CD8-positive, alpha-beta memory T cell (primary cell): ENCODE results near the gene TUBGCP3. TPM values are rescaled to one million over a fixed set of nuclear protein-coding genes. Genes with fewer than 3 reads are reported as not detected.
A peak's percentile ranks its signal among the peaks of the same experiment; 100 is the strongest.
"Not testable (repeated sequence)": the region's sequence is repeated elsewhere in the genome, so short reads cannot be mapped to it uniquely, and the experiment has no call there.

Experiments used
- CTCF ChIA-PET: fragments of 350-600 bp; sonication (Branson Sonifier 250); formaldehyde crosslinking; loops from one replicate; lab custom pipeline; 2021; ENCODE audit warnings: antibody characterized with exemption; lab: Charles Lee
- POLR2A ChIA-PET: fragments of 350-600 bp; sonication (Branson Sonifier 250); formaldehyde crosslinking; loops from one replicate; lab custom pipeline; 2021; ENCODE audit warnings: antibody characterized with exemption; lab: Charles Lee
- DNase-seq, 5 donors: peaks; one replicate each; pipeline versions ENCODE4 v3.0.0 to v3.0.0-alpha.2; 2020 to 2022; ENCODE audit warnings: mixed read lengths in 1 of 5
- H3K27ac ChIP-seq: one replicate; pipeline ENCODE4 v1.7.0; 2013; ENCODE audit warnings: low read depth, mild to moderate bottlenecking, low read length, moderate library complexity
- H3K27me3 ChIP-seq: 2 replicates; pipeline ENCODE4 v1.7.0; 2013; ENCODE audit warnings: low read length, mild to moderate bottlenecking; ENCODE audit not compliant: insufficient read depth, poor library complexity, severe bottlenecking
- H3K36me3 ChIP-seq: 2 replicates; pipeline ENCODE4 v1.7.0; 2013; ENCODE audit warnings: mild to moderate bottlenecking, low read length, moderate library complexity; ENCODE audit not compliant: insufficient read depth
- H3K4me1 ChIP-seq: 2 replicates; pipeline ENCODE4 v1.7.0; 2013; ENCODE audit warnings: mild to moderate bottlenecking, low read length, moderate library complexity; ENCODE audit not compliant: insufficient read depth
- H3K4me3 ChIP-seq: 2 replicates; pipeline ENCODE4 v1.7.0; 2013; ENCODE audit warnings: mild to moderate bottlenecking, low read length
- H3K9me3 ChIP-seq: 2 replicates; pipeline ENCODE4 v1.7.0; 2013; ENCODE audit warnings: mild to moderate bottlenecking, low read length
- H3K27ac Mint-ChIP-seq, 8 donors: one replicate each; pipeline ENCODE4 v1.8.0; 2020 to 2021; ENCODE audit warnings: mixed read lengths in 8 of 8, mild to moderate bottlenecking in 6 of 8, inconsistent platforms in 3 of 8, moderate library complexity in 3 of 8
- H3K27me3 Mint-ChIP-seq, 2 donors: one replicate each; pipeline ENCODE4 v1.8.0; 2020 to 2021; ENCODE audit warnings: mixed read lengths in 2 of 2, mild to moderate bottlenecking in 1 of 2, moderate library complexity in 1 of 2
- H3K36me3 Mint-ChIP-seq, 3 donors: one replicate each; pipeline ENCODE4 v1.8.0; 2020 to 2021; ENCODE audit warnings: mixed read lengths in 3 of 3, inconsistent platforms in 1 of 3, mild to moderate bottlenecking in 1 of 3
- H3K4me1 Mint-ChIP-seq, 3 donors: one replicate each; pipeline ENCODE4 v1.8.0; 2020 to 2021; ENCODE audit warnings: mixed read lengths in 3 of 3, inconsistent platforms in 1 of 3, mild to moderate bottlenecking in 1 of 3
- H3K4me3 Mint-ChIP-seq, 7 donors: one replicate each; pipeline ENCODE4 v1.8.0; 2020 to 2021; ENCODE audit warnings: mixed read lengths in 7 of 7, mild to moderate bottlenecking in 6 of 7, moderate library complexity in 4 of 7, inconsistent platforms in 2 of 7
- H3K9me3 Mint-ChIP-seq, 5 donors: one replicate each; pipeline ENCODE4 v1.8.0; 2020 to 2022; ENCODE audit warnings: mixed read lengths in 5 of 5, mild to moderate bottlenecking in 3 of 5, moderate library complexity in 2 of 5, inconsistent platforms in 1 of 5
- polyA plus RNA-seq: library from polyadenylated mRNA; unstranded; fragments of 300-500 nt; fragmentation: Illumina TruSeq; gene quantifications from one replicate; pipeline ENCODE4 v1.2.3, GENCODE V29; 2021
- total RNA-seq, 2 experiments: library from RNA; stranded (reverse); gene quantifications; one replicate each; pipeline ENCODE4 v1.2.3, GENCODE V29; 2021

Gene TUBGCP3, protein sequence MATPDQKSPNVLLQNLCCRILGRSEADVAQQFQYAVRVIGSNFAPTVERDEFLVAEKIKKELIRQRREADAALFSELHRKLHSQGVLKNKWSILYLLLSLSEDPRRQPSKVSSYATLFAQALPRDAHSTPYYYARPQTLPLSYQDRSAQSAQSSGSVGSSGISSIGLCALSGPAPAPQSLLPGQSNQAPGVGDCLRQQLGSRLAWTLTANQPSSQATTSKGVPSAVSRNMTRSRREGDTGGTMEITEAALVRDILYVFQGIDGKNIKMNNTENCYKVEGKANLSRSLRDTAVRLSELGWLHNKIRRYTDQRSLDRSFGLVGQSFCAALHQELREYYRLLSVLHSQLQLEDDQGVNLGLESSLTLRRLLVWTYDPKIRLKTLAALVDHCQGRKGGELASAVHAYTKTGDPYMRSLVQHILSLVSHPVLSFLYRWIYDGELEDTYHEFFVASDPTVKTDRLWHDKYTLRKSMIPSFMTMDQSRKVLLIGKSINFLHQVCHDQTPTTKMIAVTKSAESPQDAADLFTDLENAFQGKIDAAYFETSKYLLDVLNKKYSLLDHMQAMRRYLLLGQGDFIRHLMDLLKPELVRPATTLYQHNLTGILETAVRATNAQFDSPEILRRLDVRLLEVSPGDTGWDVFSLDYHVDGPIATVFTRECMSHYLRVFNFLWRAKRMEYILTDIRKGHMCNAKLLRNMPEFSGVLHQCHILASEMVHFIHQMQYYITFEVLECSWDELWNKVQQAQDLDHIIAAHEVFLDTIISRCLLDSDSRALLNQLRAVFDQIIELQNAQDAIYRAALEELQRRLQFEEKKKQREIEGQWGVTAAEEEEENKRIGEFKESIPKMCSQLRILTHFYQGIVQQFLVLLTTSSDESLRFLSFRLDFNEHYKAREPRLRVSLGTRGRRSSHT
- total RNA-seq (10 to 100 TPM; 45.8 to 47.0 TPM), polyA plus RNA-seq (16.8 TPM)

DNA sequence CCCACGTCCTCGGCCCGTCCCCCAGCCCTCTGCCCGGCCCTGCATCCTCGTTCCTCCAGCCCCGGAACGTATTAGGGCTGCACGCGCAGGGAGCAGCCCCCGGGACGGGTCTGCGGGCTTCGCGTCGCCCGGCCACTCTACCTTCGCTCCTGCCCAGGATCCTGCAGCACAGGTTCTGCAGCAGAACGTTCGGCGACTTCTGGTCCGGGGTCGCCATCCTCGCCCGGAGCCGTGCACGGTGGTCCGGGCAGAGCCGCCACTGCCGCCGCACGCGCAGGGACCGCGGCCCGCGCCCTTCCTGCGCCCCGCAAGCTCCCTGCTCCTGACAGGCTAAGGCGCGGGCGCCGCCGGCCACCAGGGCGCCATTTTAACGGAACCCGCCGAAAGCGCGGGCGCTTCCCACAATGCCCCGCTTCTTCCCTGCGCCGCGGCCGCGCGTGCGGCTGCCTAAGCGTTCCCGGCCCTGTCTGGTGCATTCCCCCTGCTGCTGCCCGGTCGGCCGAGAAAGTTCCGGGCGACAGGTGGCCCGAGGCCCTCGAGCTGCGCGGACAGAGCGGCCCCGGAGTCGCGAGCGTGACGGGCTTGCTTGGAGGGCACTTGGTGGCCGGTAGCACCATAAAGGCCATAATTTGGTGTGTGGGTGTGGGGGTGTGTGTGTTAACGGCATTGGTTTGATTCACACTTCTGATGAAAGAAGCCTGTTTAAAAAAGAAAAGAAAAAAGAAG, at the start of gene TUBGCP3:
TSS of gene TUBGCP3 (minus strand) at position 390 of the 726 bp plus-strand sequence. CDS start at position 217, 173 bp downstream.
- Mint-ChIP-seq H3K36me3 (peaks cover 0 to 6% (median 0%) of the 10 kb centered on the region in 3 donors), H3K4me3 (peak within 1 kb of the TSS; percentile 87 to 95 (median 94)), H3K27me3 (no peaks in the 10 kb centered on the region), H3K27ac (peak within 1 kb of the TSS; percentile 83 to 97 (median 92)), H3K4me1 (peaks cover 31 to 47% (median 43%) of the 10 kb centered on the region in 3 donors), H3K9me3 (no peaks in the 10 kb centered on the region)
- no peaks in the 10 kb centered on the region for H3K27me3 ChIP-seq
- no peaks in the 10 kb centered on the region for H3K36me3 ChIP-seq
- CTCF ChIA-PET, result interaction anchor here (1.6 to 2.1 kb wide), 2 partner anchors 18 to 27 kb away, joined by 3 to 12 read pairs; no protein-coding TSS in a partner anchor
- H3K27ac ChIP-seq, result peak within 1 kb of the TSS; percentile 68
- POLR2A ChIA-PET, result interaction anchor here (1.6 kb wide), 1 partner anchor 18 kb away, joined by 4 read pairs; no protein-coding TSS in a partner anchor
- no peaks in the 10 kb centered on the region for H3K9me3 ChIP-seq
- peaks cover 21% of the 10 kb centered on the region for H3K4me1 ChIP-seq
- H3K4me3 ChIP-seq, result peak within 1 kb of the TSS; percentile 89
- peak; percentile 56 to 80 (median 71) for DNase-seq

DNA sequence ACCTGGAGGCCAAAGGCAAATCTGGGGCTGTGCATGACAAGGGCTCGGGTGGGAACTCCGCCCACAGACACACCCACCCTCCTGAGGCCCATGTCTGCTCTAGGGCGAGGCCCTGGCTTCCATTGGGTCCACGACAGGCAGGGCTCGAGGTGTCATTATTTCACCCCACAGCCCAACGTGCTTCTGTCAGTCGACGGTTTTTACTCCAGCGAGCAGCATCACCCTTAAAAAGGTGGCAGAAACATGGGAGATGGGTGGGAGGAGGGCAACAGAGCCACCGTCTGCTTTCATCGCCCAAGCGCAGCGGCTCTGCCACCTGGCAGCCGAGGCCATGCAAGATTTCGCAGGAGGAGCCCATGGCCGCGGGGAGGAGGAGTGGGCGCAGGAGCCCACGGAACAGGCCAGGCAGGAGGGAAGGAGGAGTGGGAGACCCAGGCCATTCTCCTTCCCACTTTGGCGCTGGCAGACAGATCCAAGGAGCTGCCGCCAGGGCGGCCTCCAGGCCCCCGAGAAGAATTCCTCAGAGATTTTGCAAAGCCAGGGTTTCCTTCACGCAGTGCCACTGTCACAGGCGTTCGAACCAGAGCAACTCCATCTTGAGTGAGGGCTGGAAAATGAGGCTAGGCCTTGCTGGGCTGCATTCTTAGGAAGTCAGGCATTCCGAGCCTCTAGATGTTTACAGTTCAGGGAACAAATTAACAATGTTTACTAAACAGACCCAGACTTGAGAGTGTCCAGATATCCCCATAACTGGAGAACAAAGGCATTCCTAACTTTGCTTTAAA, 49.3 kb upstream of the TUBGCP3 start:
- H3K9me3 Mint-ChIP-seq, result no peaks in the 10 kb centered on the region

DNA sequence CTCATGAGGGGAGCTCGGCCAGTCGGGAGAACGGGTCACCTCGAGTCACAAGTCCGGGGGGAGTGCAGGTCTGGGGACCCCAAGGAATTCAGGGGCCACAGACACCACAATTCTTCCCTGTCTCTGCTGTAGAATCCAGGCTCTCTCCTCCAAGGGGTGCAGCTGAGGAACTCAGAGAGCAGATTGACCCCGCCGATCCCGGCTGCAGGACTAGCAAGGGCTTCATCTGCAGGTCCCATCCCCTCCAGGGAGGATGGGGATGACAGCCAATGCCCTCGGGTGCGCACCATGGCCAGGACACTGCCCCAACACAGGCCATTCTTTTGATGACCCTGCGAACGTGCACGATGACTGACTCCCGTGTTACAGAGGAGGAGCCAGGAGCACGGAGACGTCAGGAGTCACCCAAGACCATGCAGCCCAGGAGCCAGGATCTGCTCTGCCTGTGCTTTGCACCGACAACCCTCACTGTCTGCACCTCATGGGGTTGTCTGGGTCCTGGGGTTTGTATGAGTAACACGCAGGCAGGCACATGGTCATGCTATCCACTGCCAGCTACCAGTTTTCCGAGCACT, 48.5 kb upstream of the TUBGCP3 start:
- Mint-ChIP-seq H3K9me3 (no peaks in the 10 kb centered on the region), H3K27me3 (peaks cover 19 to 45% of the 10 kb centered on the region in 2 donors), H3K27ac (peak overlapping the region in 1 of 8 donors; percentile 33), H3K36me3 (no peaks in the 10 kb centered on the region), H3K4me3 (no peak overlapping the region), H3K4me1 (peaks cover 0 to 4% (median 3%) of the 10 kb centered on the region in 3 donors)
- H3K27ac ChIP-seq, result no peak overlapping the region
- POLR2A ChIA-PET, result no interaction called here
- H3K27me3 ChIP-seq, result peaks cover 4% of the 10 kb centered on the region
- CTCF ChIA-PET, result no interaction called here
- peaks cover 3% of the 10 kb centered on the region for H3K4me1 ChIP-seq
- H3K36me3 ChIP-seq, result no peaks in the 10 kb centered on the region
- H3K4me3 ChIP-seq, result no peak overlapping the region
- no peaks in the 10 kb centered on the region for H3K9me3 ChIP-seq
- DNase-seq, result no peak

More for the DNA sequence above, 49.3 kb upstream of the TUBGCP3 start:
- peaks cover 3% of the 10 kb centered on the region for H3K4me1 ChIP-seq
- H3K27me3 Mint-ChIP-seq, result peaks cover 23 to 47% of the 10 kb centered on the region in 2 donors
- ChIA-PET POLR2A (no interaction called here), CTCF (no interaction called here)
- H3K27me3 ChIP-seq, result peaks cover 4% of the 10 kb centered on the region
- no peak for DNase-seq
- no peak overlapping the region for H3K4me3 Mint-ChIP-seq
- no peak overlapping the region for H3K27ac ChIP-seq
- H3K27ac Mint-ChIP-seq, result no peak overlapping the region
- H3K4me3 ChIP-seq, result no peak overlapping the region
- H3K9me3 ChIP-seq, result no peaks in the 10 kb centered on the region
- peaks cover 1 to 4% (median 3%) of the 10 kb centered on the region in 3 donors for H3K4me1 Mint-ChIP-seq
- H3K36me3 ChIP-seq, result no peaks in the 10 kb centered on the region
- no peaks in the 10 kb centered on the region for H3K36me3 Mint-ChIP-seq

DNA sequence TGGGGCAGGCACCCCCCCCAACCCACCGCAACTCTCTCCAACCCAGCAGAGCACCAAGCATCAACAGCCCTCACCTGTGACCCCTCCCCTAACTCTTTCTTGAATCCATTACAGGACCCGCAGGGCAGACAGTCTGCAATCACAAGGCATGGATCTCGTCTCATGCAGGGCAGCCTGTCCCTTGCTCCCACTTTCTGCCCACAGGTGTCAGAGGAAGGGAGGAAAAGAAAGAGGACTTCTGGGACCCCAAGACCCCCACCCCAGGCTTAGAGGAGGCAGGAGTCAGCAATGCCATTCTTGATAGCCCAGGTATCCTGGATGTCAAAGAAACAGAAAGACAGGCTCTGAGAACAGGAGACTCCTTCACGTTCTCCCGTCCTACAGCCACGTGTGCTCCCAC, 47.4 kb upstream of the TUBGCP3 start:
- Mint-ChIP-seq H3K36me3 (no peaks in the 10 kb centered on the region), H3K4me1 (peaks cover 0 to 3% (median 3%) of the 10 kb centered on the region in 3 donors), H3K27ac (peak overlapping the region in 1 of 8 donors; percentile 87), H3K27me3 (peaks cover 9 to 40% of the 10 kb centered on the region in 2 donors), H3K4me3 (no peak overlapping the region), H3K9me3 (no peaks in the 10 kb centered on the region)
- Histone ChIP-seq H3K27ac (no peak overlapping the region), H3K27me3 (peaks cover 4% of the 10 kb centered on the region), H3K9me3 (no peaks in the 10 kb centered on the region), H3K36me3 (no peaks in the 10 kb centered on the region), H3K4me1 (no peaks in the 10 kb centered on the region), H3K4me3 (no peak overlapping the region)
- POLR2A ChIA-PET, result no interaction called here
- CTCF ChIA-PET, result no interaction called here
- DNase-seq, result no peak

DNA sequence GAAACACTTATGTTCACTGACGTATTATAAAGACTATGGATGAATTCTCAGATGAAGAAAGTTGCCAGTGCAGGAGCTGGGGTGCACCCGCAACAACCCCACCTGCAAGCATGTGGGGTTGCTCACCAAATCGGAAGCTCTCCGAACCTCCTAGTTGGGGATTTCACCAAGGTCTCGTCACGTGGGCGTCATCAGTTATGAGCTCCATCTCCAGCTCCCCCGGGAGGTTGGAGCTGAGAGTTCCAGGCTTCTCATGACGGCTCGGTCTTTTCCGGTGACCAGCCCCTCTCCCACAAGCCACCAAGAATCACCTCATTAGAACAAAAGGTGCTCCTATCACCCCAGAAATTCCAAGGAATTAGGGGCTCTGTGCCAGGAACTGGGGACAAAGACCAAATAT, 46.1 kb upstream of the TUBGCP3 start:
- H3K4me1 ChIP-seq, result no peaks in the 10 kb centered on the region
- no peaks in the 10 kb centered on the region for H3K36me3 ChIP-seq
- H3K27ac Mint-ChIP-seq, result no peak overlapping the region
- H3K27me3 Mint-ChIP-seq, result peaks cover 10 to 30% of the 10 kb centered on the region in 2 donors
- DNase-seq, result no peak
- H3K27me3 ChIP-seq, result peaks cover 4% of the 10 kb centered on the region
- no peaks in the 10 kb centered on the region for H3K9me3 ChIP-seq
- no peak overlapping the region for H3K4me3 ChIP-seq
- ChIA-PET CTCF (no interaction called here), POLR2A (no interaction called here)
- H3K4me1 Mint-ChIP-seq, result no peaks in the 10 kb centered on the region
- no peaks in the 10 kb centered on the region for H3K36me3 Mint-ChIP-seq
- no peaks in the 10 kb centered on the region for H3K9me3 Mint-ChIP-seq
- no peak overlapping the region for H3K27ac ChIP-seq
- no peak overlapping the region for H3K4me3 Mint-ChIP-seq

DNA sequence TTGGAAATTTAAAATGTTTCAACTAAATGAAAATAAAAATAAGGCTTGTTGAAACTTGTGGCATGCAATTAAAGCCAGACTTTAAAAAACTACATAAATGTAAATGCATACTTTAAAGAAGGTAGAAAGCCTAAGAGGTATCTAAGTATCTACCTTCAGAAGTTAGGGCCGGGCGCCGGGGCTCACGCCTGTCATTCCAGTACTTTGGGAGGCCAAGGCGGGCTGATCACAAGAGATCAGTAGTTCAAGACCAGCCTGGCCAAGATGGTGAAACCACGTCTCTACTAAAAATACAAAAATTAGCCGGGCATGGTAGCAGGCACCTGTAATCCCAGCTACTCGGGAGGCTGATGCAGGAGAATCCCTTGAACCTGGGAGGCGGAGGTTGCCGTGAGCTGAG, 42.3 kb upstream of the TUBGCP3 start:
- H3K9me3 Mint-ChIP-seq, H3K27ac ChIP-seq, H3K36me3 Mint-ChIP-seq, H3K4me1 Mint-ChIP-seq, H3K27ac Mint-ChIP-seq, CTCF ChIA-PET, DNase-seq, POLR2A ChIA-PET, H3K9me3 ChIP-seq, H3K36me3 ChIP-seq, H3K4me3 ChIP-seq, H3K4me3 Mint-ChIP-seq, H3K4me1 ChIP-seq, H3K27me3 ChIP-seq: not testable (repeated sequence)
- peaks cover 7 to 11% of the 10 kb centered on the region in 2 donors for H3K27me3 Mint-ChIP-seq

DNA sequence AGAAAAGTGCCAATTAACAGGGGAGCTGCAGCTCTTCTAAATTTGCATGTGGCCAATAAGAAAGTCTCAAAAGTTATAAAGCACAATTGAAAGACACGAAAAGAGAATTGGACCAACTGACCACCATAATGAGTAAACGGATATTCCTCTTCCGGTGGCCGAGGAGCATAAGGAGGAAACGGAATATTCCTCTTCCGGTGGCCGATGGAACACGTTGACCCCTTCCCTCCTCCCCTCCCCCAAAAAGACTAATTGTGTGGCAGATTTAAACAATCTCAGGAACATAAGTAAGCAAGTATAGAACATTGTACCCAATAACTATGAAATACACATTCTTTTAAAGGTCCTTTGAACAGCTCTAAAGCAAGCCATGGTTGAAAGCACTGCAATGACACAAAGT, 41.2 kb upstream of the TUBGCP3 start:
- Histone ChIP-seq H3K27ac (no peak overlapping the region), H3K36me3 (no peaks in the 10 kb centered on the region), H3K4me1 (no peaks in the 10 kb centered on the region), H3K4me3 (no peak overlapping the region), H3K27me3 (no peaks in the 10 kb centered on the region), H3K9me3 (no peaks in the 10 kb centered on the region)
- no peak overlapping the region for H3K4me3 Mint-ChIP-seq
- no peaks in the 10 kb centered on the region for H3K4me1 Mint-ChIP-seq
- H3K9me3 Mint-ChIP-seq, result no peaks in the 10 kb centered on the region
- no peak for DNase-seq
- ChIA-PET POLR2A (no interaction called here), CTCF (interaction anchor here (0.8 to 2.3 kb wide), 2 partner anchors 10 to 23 kb away, joined by 3 to 8 read pairs; no protein-coding TSS in a partner anchor)
- no peaks in the 10 kb centered on the region for H3K36me3 Mint-ChIP-seq
- H3K27ac Mint-ChIP-seq, result no peak overlapping the region
- H3K27me3 Mint-ChIP-seq, result peaks cover 5 to 17% of the 10 kb centered on the region in 2 donors
